Keratinocyte (primary cell): ENCODE results near the gene ZNF212. TPM values are rescaled to one million over a fixed set of nuclear protein-coding genes. Genes with fewer than 3 reads are reported as not detected.

Experiments
- DNase-seq: peaks from one replicate; pipeline ENCODE4 v3.0.0-alpha.2; 2011; ENCODE audit warnings: low read depth, missing footprints, low spot score
- FAIRE-seq: peaks from 2 replicates; lab custom pipeline; 2011; peaks lifted over from hg19 to GRCh38; lab: Jason Lieb, UNC
- H2AFZ ChIP-seq: 2 replicates; pipeline ENCODE4 v1.6.0; 2012; ENCODE audit warnings: low read length, control low read depth, inconsistent platforms; ENCODE audit not compliant: control insufficient read depth
- H3K27ac ChIP-seq: 2 replicates; pipeline ENCODE4 v1.5.1; 2011; ENCODE audit warnings: low read length; ENCODE audit not compliant: control insufficient read depth, insufficient read depth
- H3K27me3 ChIP-seq: 3 replicates; pipeline ENCODE4 v1.6.0; 2011; ENCODE audit warnings: low read length; ENCODE audit not compliant: control insufficient read depth, insufficient read depth; ENCODE audit errors: extremely low read depth
- H3K36me3 ChIP-seq, 2 experiments: 2 replicates in 1 of 2; 3 replicates in 1 of 2; pipeline ENCODE4 v1.5.1; 2011; ENCODE audit warnings: low read length in 2 of 2, mild to moderate bottlenecking in 1 of 2; ENCODE audit not compliant: control insufficient read depth in 2 of 2, insufficient read depth in 2 of 2; ENCODE audit errors: extremely low read depth in 1 of 2
- H3K4me1 ChIP-seq: 3 replicates; pipeline ENCODE4 v1.5.1; 2011; ENCODE audit warnings: low read length; ENCODE audit not compliant: control insufficient read depth, insufficient read depth; ENCODE audit errors: extremely low read depth
- H3K4me2 ChIP-seq: 3 replicates; pipeline ENCODE4 v1.6.0; 2011; ENCODE audit warnings: low read depth, low read length; ENCODE audit not compliant: control insufficient read depth, insufficient read depth; ENCODE audit errors: extremely low read depth
- H3K4me3 ChIP-seq, 3 experiments: fragments of 200-600 bp in 1 of 3; sonication (generic) in 1 of 3; 2 replicates in 2 of 3; 3 replicates in 1 of 3; pipeline ENCODE4 v1.5.1; 2011 to 2016; ENCODE audit warnings: low read length in 3 of 3, mild to moderate bottlenecking in 3 of 3, control low read depth in 2 of 3, inconsistent platforms in 1 of 3, low read depth in 1 of 3, mixed read lengths in 1 of 3, mixed run types in 1 of 3, moderate library complexity in 1 of 3; ENCODE audit not compliant: control insufficient read depth in 2 of 3, insufficient read depth in 2 of 3; ENCODE audit errors: extremely low read depth in 1 of 3
- H3K79me2 ChIP-seq: 2 replicates; pipeline ENCODE4 v1.6.0; 2012; ENCODE audit warnings: low read length; ENCODE audit not compliant: control insufficient read depth, insufficient read depth
- H3K9ac ChIP-seq: 3 replicates; pipeline ENCODE4 v1.6.0; 2011; ENCODE audit warnings: low read length; ENCODE audit not compliant: control insufficient read depth, insufficient read depth; ENCODE audit errors: extremely low read depth
- H3K9me1 ChIP-seq: 3 replicates; pipeline ENCODE4 v1.6.0; 2011; ENCODE audit warnings: low read length; ENCODE audit not compliant: control insufficient read depth, insufficient read depth; ENCODE audit errors: extremely low read depth
- H3K9me3 ChIP-seq: 2 replicates; pipeline ENCODE4 v1.5.1; 2012; ENCODE audit warnings: low read depth, low read length; ENCODE audit not compliant: control insufficient read depth
- H4K20me1 ChIP-seq: 3 replicates; pipeline ENCODE4 v1.6.0; 2011; ENCODE audit warnings: low read length; ENCODE audit not compliant: control insufficient read depth, insufficient read depth; ENCODE audit errors: extremely low read depth
- EZH2 ChIP-seq: IDR thresholded peaks from one replicate; pipeline ENCODE4 v1.6.1; 2012; ENCODE audit warnings: inconsistent platforms, mild to moderate bottlenecking, low read length, moderate library complexity
- dilution Hi-C: fragments of 300-500 bp; cut with MboI; formaldehyde crosslinking; loops from one replicate; pipeline ENCODE4 v1.7.0; 2020; ENCODE audit warnings: low sequenced_read_pairs; ENCODE audit not compliant: extremely low pct_ligation_motif_present
- polyA plus RNA-seq, 5 experiments: library from polyadenylated mRNA; depleted of rRNA in 3 of 5; stranded (reverse) in 3 of 5; stranded (forward) in 1 of 5; unstranded in 1 of 5; fragments of >200 nt; gene quantifications; 1 replicate in 1 of 5; 2 replicates in 3 of 5; 3 replicates in 1 of 5; pipeline versions ENCODE4 v1.2.1 to v1.2.3, GENCODE V29; 2011 to 2012; ENCODE audit warnings: missing spikeins in 2 of 5, low read depth in 1 of 5, low replicate concordance in 1 of 5
- TF ChIP-seq, protein P1 (sequence below), 3 experiments: IDR thresholded peaks in 1 of 3; conservative IDR thresholded peaks in 1 of 3; optimal IDR thresholded peaks in 1 of 3; 2 replicates in 2 of 3; 3 replicates in 1 of 3; pipeline versions ENCODE3 to v1.5.1; 2011; ENCODE audit warnings: low read length in 3 of 3, mild to moderate bottlenecking in 3 of 3, moderate library complexity in 2 of 3, control low read depth in 1 of 3, inconsistent platforms in 1 of 3; ENCODE audit not compliant: insufficient read depth in 2 of 3; ENCODE audit errors: extremely low read depth in 1 of 3

The ZNF212 gene
- polyA plus RNA-seq, 1 donor (not counting 4 experiments of a cell fraction or from before 2014, with no cell fraction given) = 3.8 TPM

DNA sequence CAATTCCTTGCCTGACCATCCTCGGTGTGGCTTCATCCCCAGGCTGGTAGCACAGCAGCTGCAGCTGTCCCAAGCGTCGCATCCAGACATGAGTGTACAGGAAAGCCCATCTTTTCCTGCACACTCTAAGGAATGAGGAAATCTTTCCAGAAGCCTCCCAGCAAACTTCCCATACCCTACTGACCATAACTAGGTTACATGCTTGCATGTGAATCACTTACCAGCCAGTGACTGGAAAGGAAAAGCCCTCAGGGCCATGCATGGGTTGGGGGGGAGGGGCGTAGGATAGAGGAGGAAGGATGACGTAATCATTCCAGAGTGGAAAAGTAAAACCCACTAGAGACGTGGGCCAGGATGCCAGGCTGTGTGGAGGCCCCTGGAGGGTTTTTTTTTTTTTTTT is 18.9 kb upstream of the ZNF212 start:
- Histone ChIP-seq H3K79me2 (peaks cover 3% of the 10 kb centered on the region), H3K9ac (no peak overlapping the region), H3K27me3 (no peaks in the 10 kb centered on the region), H3K36me3 (peaks cover 31 to 32% of the 10 kb centered on the region in 2 experiments), H3K27ac (peak overlapping the region; percentile 13), H3K4me2 (peak overlapping the region; percentile 17), H3K4me3 (no peak overlapping the region), H2AFZ (no peak overlapping the region), H4K20me1 (no peaks in the 10 kb centered on the region), H3K4me1 (peaks cover 12% of the 10 kb centered on the region), H3K9me1 (no peaks in the 10 kb centered on the region), H3K9me3 (no peaks in the 10 kb centered on the region)
- DNase-seq (no peak), FAIRE-seq (peak; percentile 70)
- no peak for TF ChIP-seq EZH2
- TF ChIP-seq, protein P1, sequence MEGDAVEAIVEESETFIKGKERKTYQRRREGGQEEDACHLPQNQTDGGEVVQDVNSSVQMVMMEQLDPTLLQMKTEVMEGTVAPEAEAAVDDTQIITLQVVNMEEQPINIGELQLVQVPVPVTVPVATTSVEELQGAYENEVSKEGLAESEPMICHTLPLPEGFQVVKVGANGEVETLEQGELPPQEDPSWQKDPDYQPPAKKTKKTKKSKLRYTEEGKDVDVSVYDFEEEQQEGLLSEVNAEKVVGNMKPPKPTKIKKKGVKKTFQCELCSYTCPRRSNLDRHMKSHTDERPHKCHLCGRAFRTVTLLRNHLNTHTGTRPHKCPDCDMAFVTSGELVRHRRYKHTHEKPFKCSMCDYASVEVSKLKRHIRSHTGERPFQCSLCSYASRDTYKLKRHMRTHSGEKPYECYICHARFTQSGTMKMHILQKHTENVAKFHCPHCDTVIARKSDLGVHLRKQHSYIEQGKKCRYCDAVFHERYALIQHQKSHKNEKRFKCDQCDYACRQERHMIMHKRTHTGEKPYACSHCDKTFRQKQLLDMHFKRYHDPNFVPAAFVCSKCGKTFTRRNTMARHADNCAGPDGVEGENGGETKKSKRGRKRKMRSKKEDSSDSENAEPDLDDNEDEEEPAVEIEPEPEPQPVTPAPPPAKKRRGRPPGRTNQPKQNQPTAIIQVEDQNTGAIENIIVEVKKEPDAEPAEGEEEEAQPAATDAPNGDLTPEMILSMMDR (optimal IDR thresholded peaks at IDR 0.05 in 1 of 3, IDR thresholded peaks at IDR 0.05 in 1 of 3, conservative IDR thresholded peaks at IDR 0.05 in 1 of 3; ENCODE audit: extremely low read depth in 1 of 3, insufficient read depth in 2 of 3, low read length in 3 of 3) = no peak
- dilution Hi-C loops = no loop called here

DNA sequence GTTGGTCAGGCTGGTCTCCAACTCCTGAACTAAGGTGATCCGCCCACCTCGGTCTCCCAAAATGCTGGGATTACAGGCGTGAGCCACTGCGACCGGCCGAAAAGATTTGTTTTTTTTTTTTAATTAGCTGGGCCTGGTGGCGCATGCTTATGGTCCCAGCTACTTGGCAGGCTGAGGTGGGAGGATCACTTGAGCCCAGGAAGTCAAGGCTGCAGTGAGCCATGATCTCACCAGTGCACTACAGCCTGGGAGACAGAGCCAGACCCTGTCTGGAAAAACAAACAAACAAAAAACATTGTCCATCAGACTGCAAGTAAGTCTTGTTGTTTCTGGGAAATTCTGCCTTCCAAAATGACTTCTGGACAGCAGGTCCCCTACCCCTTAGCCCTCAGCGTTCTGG is 16.3 kb upstream of the ZNF212 start:
- Histone ChIP-seq H3K27me3 (no peaks in the 10 kb centered on the region), H2AFZ (no peak overlapping the region), H3K9me3 (no peaks in the 10 kb centered on the region), H3K4me3 (no peak overlapping the region), H3K79me2 (peaks cover 3% of the 10 kb centered on the region), H3K9ac (no peak overlapping the region), H3K9me1 (no peaks in the 10 kb centered on the region), H3K4me1 (peaks cover 12% of the 10 kb centered on the region), H3K36me3 (peaks cover 20 to 25% of the 10 kb centered on the region in 2 experiments), H4K20me1 (no peaks in the 10 kb centered on the region), H3K27ac (no peak overlapping the region), H3K4me2 (no peak overlapping the region)
- DNase-seq (no peak), FAIRE-seq (no peak)
- dilution Hi-C loops = no loop called here
- TF ChIP-seq EZH2 = no peak
- TF ChIP-seq, protein P1 (optimal IDR thresholded peaks at IDR 0.05 in 1 of 3, IDR thresholded peaks at IDR 0.05 in 1 of 3, conservative IDR thresholded peaks at IDR 0.05 in 1 of 3; ENCODE audit: extremely low read depth in 1 of 3, insufficient read depth in 2 of 3, low read length in 3 of 3) = no peak
